DND-41 (cell line): ENCODE data around the gene LRP3.

Experiments used
- ATAC-seq: fragments of 200-7000 bp; cut with Tn5 transposase; 3 replicates; pipeline ENCODE4 v1.9.1; 2021; ENCODE audit warnings: low read depth; ENCODE audit not compliant: insufficient read depth
- DNase-seq: peaks from one replicate; pipeline ENCODE4 v3.0.0-alpha.2; 2020
- H2AFZ ChIP-seq: 2 replicates; pipeline ENCODE4 v1.6.0; 2012; ENCODE audit warnings: low read depth, low read length
- H3K27ac ChIP-seq: 2 replicates; pipeline ENCODE4 v1.5.1; 2012; ENCODE audit warnings: low read length, inconsistent platforms
- H3K27me3 ChIP-seq: fragments of 200-600 bp; sonication (generic); 2 replicates; pipeline ENCODE4 v1.6.0; 2012; ENCODE audit warnings: low read length, mild to moderate bottlenecking, inconsistent platforms; ENCODE audit not compliant: insufficient read depth, poor library complexity
- H3K36me3 ChIP-seq: 2 replicates; pipeline ENCODE4 v1.5.1; 2012; ENCODE audit warnings: low read length, inconsistent platforms; ENCODE audit not compliant: insufficient read depth
- H3K4me1 ChIP-seq: 2 replicates; pipeline ENCODE4 v1.5.1; 2012; ENCODE audit warnings: mild to moderate bottlenecking, low read length; ENCODE audit not compliant: insufficient read depth
- H3K4me2 ChIP-seq: 2 replicates; pipeline ENCODE4 v1.6.0; 2012; ENCODE audit warnings: mild to moderate bottlenecking, moderate library complexity, low read length, inconsistent platforms; ENCODE audit not compliant: insufficient read depth
- H3K4me3 ChIP-seq, 2 experiments: fragments of 200-600 bp in 1 of 2; shearing (Covaris generic) in 1 of 2; 2 replicates each; pipeline ENCODE4 v1.5.1; 2012 to 2016; ENCODE audit warnings: inconsistent platforms in 2 of 2, low read length in 2 of 2, mild to moderate bottlenecking in 2 of 2, low read depth in 1 of 2, moderate library complexity in 1 of 2
- H3K79me2 ChIP-seq: 2 replicates; pipeline ENCODE4 v1.6.0; 2012; ENCODE audit warnings: low read length, inconsistent platforms; ENCODE audit not compliant: insufficient read depth
- H3K9ac ChIP-seq: 2 replicates; pipeline ENCODE4 v1.6.0; 2012; ENCODE audit warnings: low read depth, mild to moderate bottlenecking, inconsistent platforms, low read length, moderate library complexity
- H3K9me3 ChIP-seq: 2 replicates; pipeline ENCODE4 v1.5.1; 2012; ENCODE audit warnings: low read length, moderate library complexity, mild to moderate bottlenecking, inconsistent platforms; ENCODE audit not compliant: insufficient read depth, severe bottlenecking
- H4K20me1 ChIP-seq: 2 replicates; pipeline ENCODE4 v1.6.0; 2012; ENCODE audit warnings: low read length; ENCODE audit not compliant: insufficient read depth
- EZH2 ChIP-seq: IDR thresholded peaks from 3 replicates; pipeline ENCODE4 v1.6.1; 2012; ENCODE audit warnings: borderline replicate concordance, low read depth, mild to moderate bottlenecking, moderate library complexity, low read length, inconsistent platforms; ENCODE audit not compliant: severe bottlenecking
- TF ChIP-seq, protein P1 (sequence below): IDR thresholded peaks from 2 replicates; pipeline ENCODE4 v1.5.1; 2012; ENCODE audit warnings: borderline replicate concordance, low read length, moderate library complexity, mild to moderate bottlenecking; ENCODE audit not compliant: poor library complexity, severe bottlenecking; ENCODE audit errors: extremely low read depth

LRP3 gene

DNA sequence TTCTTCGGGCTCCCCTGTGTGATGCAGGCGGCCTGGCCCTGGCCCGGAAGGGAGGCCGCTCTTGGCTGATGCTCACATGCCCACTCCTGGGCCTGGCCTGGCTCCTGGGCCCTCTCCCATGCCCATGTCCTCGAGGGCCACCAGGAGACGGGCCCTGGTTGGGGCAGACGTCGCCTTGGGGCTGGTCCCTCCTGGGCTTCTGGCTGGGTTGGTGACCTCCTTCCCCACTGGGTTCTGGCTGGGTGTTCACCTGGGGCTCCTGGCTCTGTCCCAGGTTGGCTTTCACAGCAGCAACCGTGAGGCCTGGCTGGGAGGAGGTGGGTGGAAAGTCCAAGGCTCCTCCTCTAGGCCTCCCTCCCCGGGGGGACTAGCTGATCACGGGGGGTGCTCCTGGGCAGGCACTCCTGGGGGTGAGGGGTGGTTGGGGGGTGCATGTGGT lies 47.0 kb downstream of the LRP3 start:
- Histone ChIP-seq H3K36me3 (no peaks in the 10 kb centered on the region), H3K4me1 (no peaks in the 10 kb centered on the region), H3K79me2 (no peaks in the 10 kb centered on the region), H3K9ac (no peak overlapping the region), H3K9me3 (no peaks in the 10 kb centered on the region), H3K27me3 (no peaks in the 10 kb centered on the region), H2AFZ (no peak overlapping the region), H4K20me1 (0 out of 2 replicates have a peak, but pooled peaks cover 3% of the 10 kb centered on the region), H3K27ac (no peak overlapping the region), H3K4me3 (no peak overlapping the region), H3K4me2 (no peak overlapping the region)
- no peak for ATAC-seq
- no peak for DNase-seq
- no peak for TF ChIP-seq EZH2
- TF ChIP-seq, protein P1, sequence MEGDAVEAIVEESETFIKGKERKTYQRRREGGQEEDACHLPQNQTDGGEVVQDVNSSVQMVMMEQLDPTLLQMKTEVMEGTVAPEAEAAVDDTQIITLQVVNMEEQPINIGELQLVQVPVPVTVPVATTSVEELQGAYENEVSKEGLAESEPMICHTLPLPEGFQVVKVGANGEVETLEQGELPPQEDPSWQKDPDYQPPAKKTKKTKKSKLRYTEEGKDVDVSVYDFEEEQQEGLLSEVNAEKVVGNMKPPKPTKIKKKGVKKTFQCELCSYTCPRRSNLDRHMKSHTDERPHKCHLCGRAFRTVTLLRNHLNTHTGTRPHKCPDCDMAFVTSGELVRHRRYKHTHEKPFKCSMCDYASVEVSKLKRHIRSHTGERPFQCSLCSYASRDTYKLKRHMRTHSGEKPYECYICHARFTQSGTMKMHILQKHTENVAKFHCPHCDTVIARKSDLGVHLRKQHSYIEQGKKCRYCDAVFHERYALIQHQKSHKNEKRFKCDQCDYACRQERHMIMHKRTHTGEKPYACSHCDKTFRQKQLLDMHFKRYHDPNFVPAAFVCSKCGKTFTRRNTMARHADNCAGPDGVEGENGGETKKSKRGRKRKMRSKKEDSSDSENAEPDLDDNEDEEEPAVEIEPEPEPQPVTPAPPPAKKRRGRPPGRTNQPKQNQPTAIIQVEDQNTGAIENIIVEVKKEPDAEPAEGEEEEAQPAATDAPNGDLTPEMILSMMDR: no peak

DNA sequence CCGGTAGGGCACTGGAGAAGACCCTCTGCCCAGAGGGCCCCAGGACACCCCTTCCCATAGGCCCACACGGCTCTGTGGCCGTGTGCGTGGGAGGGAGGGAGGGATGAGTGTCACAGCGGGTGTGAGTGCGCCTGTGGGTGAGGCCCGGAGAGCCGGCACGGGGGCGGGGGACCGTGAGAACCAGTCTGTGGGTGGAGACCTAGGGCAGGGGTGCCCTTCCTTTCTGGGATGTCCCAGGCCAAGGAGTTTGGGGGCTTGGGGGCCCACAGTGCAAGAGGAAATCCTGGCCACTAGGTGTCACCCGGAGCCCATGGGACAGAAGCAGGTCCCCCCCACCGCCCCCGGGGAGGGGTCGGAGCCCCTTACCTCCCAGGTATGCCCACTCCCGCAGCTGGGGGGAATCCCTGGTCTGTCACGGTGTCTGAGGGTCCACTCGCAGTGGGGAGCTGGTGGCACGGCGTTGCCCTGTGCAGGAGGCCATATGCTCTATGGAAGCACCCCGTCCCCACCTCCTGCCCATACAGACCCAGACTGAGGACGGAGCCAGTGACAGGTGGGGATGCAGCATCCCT lies 47.5 kb downstream of the LRP3 start:
- H3K4me1 ChIP-seq: no peaks in the 10 kb centered on the region
- no peaks in the 10 kb centered on the region for H3K36me3 ChIP-seq
- ATAC-seq (no peak), DNase-seq (no peak)
- no peak overlapping the region for H3K27ac ChIP-seq
- H3K4me3 ChIP-seq: no peak overlapping the region
- H2AFZ ChIP-seq: no peak overlapping the region
- TF ChIP-seq, protein P1: peak; percentile 49
- TF ChIP-seq EZH2: no peak
- H3K9ac ChIP-seq: no peak overlapping the region
- no peaks in the 10 kb centered on the region for H3K9me3 ChIP-seq
- H4K20me1 ChIP-seq: 0 out of 2 replicates have a peak, but pooled peaks cover 3% of the 10 kb centered on the region
- no peak overlapping the region for H3K4me2 ChIP-seq
- H3K79me2 ChIP-seq: no peaks in the 10 kb centered on the region
- H3K27me3 ChIP-seq: no peaks in the 10 kb centered on the region

DNA sequence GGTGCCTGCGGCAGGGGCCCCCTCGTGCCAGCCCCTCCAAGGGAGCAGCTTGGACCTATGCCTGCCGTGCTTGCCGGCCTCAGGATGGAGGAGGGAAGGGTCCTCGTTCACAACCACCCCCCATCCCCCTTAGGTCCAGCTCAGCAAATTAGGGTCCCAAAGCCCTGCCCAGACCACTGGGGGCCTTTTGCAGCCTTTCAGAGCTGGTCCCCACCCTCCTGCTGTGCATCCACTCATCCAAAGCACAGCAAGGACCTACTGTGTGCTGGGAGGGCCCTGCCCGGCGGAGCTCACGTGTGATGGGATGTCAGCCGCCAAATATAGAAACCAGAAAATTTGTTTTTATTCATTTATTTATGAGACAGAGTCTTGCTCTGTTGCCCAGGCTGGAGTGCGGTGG lies 48.0 kb downstream of the LRP3 start:
- H3K36me3 ChIP-seq: no peaks in the 10 kb centered on the region
- no peaks in the 10 kb centered on the region for H3K27me3 ChIP-seq
- no peaks in the 10 kb centered on the region for H3K4me1 ChIP-seq
- ATAC-seq (no peak), DNase-seq (no peak)
- H3K9ac ChIP-seq: no peak overlapping the region
- no peak overlapping the region for H3K27ac ChIP-seq
- H3K79me2 ChIP-seq: no peaks in the 10 kb centered on the region
- no peak overlapping the region for H3K4me3 ChIP-seq
- H3K9me3 ChIP-seq: no peaks in the 10 kb centered on the region
- TF ChIP-seq, protein P1: no peak
- no peak for TF ChIP-seq EZH2
- 0 out of 2 replicates have a peak, but pooled peaks cover 3% of the 10 kb centered on the region for H4K20me1 ChIP-seq
- no peak overlapping the region for H3K4me2 ChIP-seq
- no peak overlapping the region for H2AFZ ChIP-seq

DNA sequence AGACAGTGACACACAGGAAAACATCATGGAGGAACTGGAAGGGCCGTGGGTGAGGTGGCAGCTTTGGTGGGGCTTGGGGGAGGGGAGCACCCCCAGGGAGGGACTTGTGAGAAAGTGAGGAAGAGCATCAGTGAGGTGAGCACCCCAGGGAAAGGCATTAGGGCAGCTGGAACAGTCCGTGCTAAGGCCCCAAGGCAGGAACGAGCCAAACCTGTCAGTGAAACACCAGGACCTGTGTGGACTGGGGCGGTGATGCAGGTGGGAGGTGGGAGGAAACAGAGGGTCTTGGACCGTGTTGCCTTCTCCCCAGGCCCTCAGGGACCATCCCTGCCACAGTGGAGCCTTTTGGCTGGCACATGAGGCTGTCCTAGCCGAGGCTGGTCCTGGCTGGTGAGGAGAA lies 48.8 kb downstream of the LRP3 start:
- no peak for TF ChIP-seq EZH2
- TF ChIP-seq, protein P1: no peak
- no peak for DNase-seq

More for the DNA sequence above, 48.8 kb downstream of the LRP3 start:
- Histone ChIP-seq H3K36me3 (no peaks in the 10 kb centered on the region), H3K9me3 (no peaks in the 10 kb centered on the region), H3K4me3 (no peak overlapping the region), H2AFZ (no peak overlapping the region), H3K27me3 (no peaks in the 10 kb centered on the region), H3K4me2 (no peak overlapping the region), H3K4me1 (no peaks in the 10 kb centered on the region), H3K79me2 (no peaks in the 10 kb centered on the region), H3K27ac (no peak overlapping the region), H4K20me1 (0 out of 2 replicates have a peak, but pooled peaks cover 4% of the 10 kb centered on the region), H3K9ac (no peak overlapping the region)
- ATAC-seq: no peak
